B cell (primary cell): ENCODE results near the gene COPA. TPM values are rescaled to one million over a fixed set of nuclear protein-coding genes. Genes with fewer than 3 reads are reported as not detected.

ENCODE experiments used
- ATAC-seq: fragments of 200-7000 bp; cut with Tn5 transposase; one replicate; pipeline ENCODE4 v1.10.0; 2021; ENCODE audit warnings: low read depth, mild to moderate bottlenecking, moderate number of reproducible peaks, moderate library complexity
- CTCF ChIA-PET: fragments of 350-600 bp; sonication (Branson Sonifier 250); formaldehyde crosslinking; loops from one replicate; lab custom pipeline; 2021; ENCODE audit warnings: antibody characterized with exemption, inconsistent platforms; lab: Charles Lee
- POLR2A ChIA-PET: fragments of 350-600 bp; sonication (Branson Sonifier 250); formaldehyde crosslinking; loops from one replicate; lab custom pipeline; 2021; ENCODE audit warnings: antibody characterized with exemption; lab: Charles Lee
- DNase-seq: peaks from one replicate; pipeline ENCODE4 v3.0.0; 2013
- H2AFZ ChIP-seq: 2 replicates; pipeline ENCODE4 v1.6.1; 2012; ENCODE audit warnings: mild to moderate bottlenecking, low read depth, low read length; ENCODE audit not compliant: insufficient read depth, poor library complexity, severe bottlenecking
- H3K27ac ChIP-seq, 2 donors: 1 replicate in 1 of 2; 2 replicates in 1 of 2; pipeline ENCODE4 v1.5.1; 2012 to 2013; ENCODE audit warnings: low read length in 2 of 2, mild to moderate bottlenecking in 2 of 2, moderate library complexity in 1 of 2
- H3K27me3 ChIP-seq, 4 experiments: fragments of 200-600 bp in 1 of 4; sonication (generic) in 1 of 4; replicated peaks in 1 of 4; 1 replicate in 2 of 4; 2 replicates in 2 of 4; pipeline versions ENCODE4 v1.6.1 to v1.7.0; 2013 to 2016; ENCODE audit warnings: low read length in 3 of 4, mild to moderate bottlenecking in 2 of 4, mixed read lengths in 1 of 4, moderate library complexity in 1 of 4; ENCODE audit not compliant: insufficient read depth in 4 of 4, control insufficient read depth in 3 of 4; ENCODE audit errors: control extremely low read depth in 1 of 4
- H3K36me3 ChIP-seq, 2 experiments: replicated peaks in 1 of 2; 1 replicate in 1 of 2; 2 replicates in 1 of 2; pipeline versions ENCODE4 v1.6.1 to v1.7.1; 2013; ENCODE audit warnings: low read length in 1 of 2; ENCODE audit not compliant: insufficient read depth in 2 of 2, control insufficient read depth in 1 of 2; ENCODE audit errors: control extremely low read depth in 1 of 2, extremely low read depth in 1 of 2
- H3K4me1 ChIP-seq, 2 donors: fragments of 200-600 bp in 1 of 2; sonication (generic) in 1 of 2; 1 replicate in 1 of 2; 2 replicates in 1 of 2; pipeline versions ENCODE4 v1.5.1 to v1.6.1; 2013 to 2017; ENCODE audit warnings: low read length in 2 of 2; ENCODE audit not compliant: control insufficient read depth in 2 of 2, insufficient read depth in 2 of 2
- H3K4me2 ChIP-seq: replicated peaks from 2 replicates; pipeline ENCODE3; 2012; ENCODE audit warnings: mild to moderate bottlenecking, low read depth, low read length; ENCODE audit not compliant: poor library complexity, severe bottlenecking
- H3K4me3 ChIP-seq, 5 experiments: fragments of 200-600 bp in 1 of 5; sonication (generic) in 1 of 5; 1 replicate in 3 of 5; 2 replicates in 2 of 5; pipeline versions ENCODE4 v1.5.1 to v1.7.0; 2011 to 2016; ENCODE audit warnings: low read length in 4 of 5, mild to moderate bottlenecking in 4 of 5, low read depth in 2 of 5, control low read depth in 1 of 5, moderate library complexity in 1 of 5; ENCODE audit not compliant: insufficient read depth in 1 of 5; ENCODE audit errors: control extremely low read depth in 1 of 5, extremely low read depth in 1 of 5
- H3K79me2 ChIP-seq: fragments of 200-600 bp; sonication (generic); one replicate; pipeline ENCODE4 v1.6.0; 2016; ENCODE audit warnings: low read length; ENCODE audit not compliant: control insufficient read depth, insufficient read depth
- H3K9ac ChIP-seq: fragments of 200-600 bp; sonication (generic); 2 replicates; pipeline ENCODE4 v1.6.1; 2017; ENCODE audit warnings: mild to moderate bottlenecking, low read length, moderate library complexity
- H3K9me3 ChIP-seq, 3 donors: one replicate each; pipeline versions ENCODE4 v1.6.1 to v1.7.1; 2013; ENCODE audit warnings: low read length in 2 of 3; ENCODE audit not compliant: control insufficient read depth in 2 of 3, insufficient read depth in 1 of 3; ENCODE audit errors: control extremely low read depth in 1 of 3
- H4K20me1 ChIP-seq: 2 replicates; pipeline ENCODE4 v1.6.0; 2012; ENCODE audit warnings: mild to moderate bottlenecking, low read length; ENCODE audit not compliant: insufficient read depth, control insufficient read depth, poor library complexity, severe bottlenecking
- H3K27ac Mint-ChIP-seq: one replicate; pipeline ENCODE4 v1.8.0; 2021; ENCODE audit warnings: mixed read lengths
- H3K27me3 Mint-ChIP-seq: one replicate; pipeline ENCODE4 v1.8.0; 2021; ENCODE audit warnings: mixed read lengths
- H3K4me1 Mint-ChIP-seq: one replicate; pipeline ENCODE4 v1.8.0; 2021; ENCODE audit warnings: mixed read lengths
- H3K4me3 Mint-ChIP-seq: one replicate; pipeline ENCODE4 v1.8.0; 2021; ENCODE audit warnings: mixed read lengths
- H3K9me3 Mint-ChIP-seq: one replicate; pipeline ENCODE4 v1.8.0; 2022; ENCODE audit warnings: mixed read lengths; ENCODE audit not compliant: insufficient read depth
- EZH2 ChIP-seq: IDR thresholded peaks from 2 replicates; pipeline ENCODE4 v1.6.1; 2012; ENCODE audit warnings: borderline replicate concordance, low read depth, mild to moderate bottlenecking, moderate library complexity, low read length; ENCODE audit not compliant: insufficient read depth, poor library complexity, severe bottlenecking
- WGBS: methylation state at CpG from one replicate; pipeline ENCODE4 v1.1.5; 2013; ENCODE audit warnings: missing lambda C conversion rate; ENCODE audit not compliant: insufficient coverage; 5-methylcytosine and 5-hydroxymethylcytosine counted together
- intact Hi-C: fragments of 100-400 bp; cut with micrococcal nuclease; formaldehyde crosslinking; loops from one replicate; pipeline ENCODE4 v1.10.0; 2022
- polyA plus RNA-seq: library from polyadenylated mRNA; depleted of rRNA; stranded (reverse); fragments of >200 nt; gene quantifications from 2 replicates; pipeline ENCODE4 v1.2.3, GENCODE V29; 2012
- total RNA-seq, 2 donors: library from RNA; stranded (reverse); fragments of 120-200 nt in 1 of 2; gene quantifications; 1 replicate in 1 of 2; 2 replicates in 1 of 2; pipeline versions ENCODE4 v1.2.3 to v1.2.4, GENCODE V29; 2013 to 2022
- TF ChIP-seq, protein P1 (sequence below): fragments of 200-600 bp; IDR thresholded peaks from one replicate; pipeline ENCODE4 v1.8.0; 2022; ENCODE audit warnings: antibody characterized with exemption, mild to moderate bottlenecking

The COPA gene
- total and polyA plus RNA-seq, 2 donors (not counting 1 experiment from before 2014, with no cell fraction given): 39.1 to 168 TPM

GRCh38 chr1:160352555-160352954 is 9.5 kb upstream of the COPA start:
- intact Hi-C loops: no loop called here
- Mint-ChIP-seq H3K27me3 (no peaks in the 10 kb centered on the region), H3K4me1 (peaks cover 6% of the 10 kb centered on the region), H3K9me3 (no peaks in the 10 kb centered on the region), H3K4me3 (no peak overlapping the region), H3K27ac (no peak overlapping the region)
- no peak overlapping the region for H3K4me2 ChIP-seq
- DNase-seq: no peak
- H3K9ac ChIP-seq: no peak overlapping the region
- peaks cover 19% of the 10 kb centered on the region for H3K79me2 ChIP-seq
- no peak overlapping the region for H2AFZ ChIP-seq
- ATAC-seq: no peak
- POLR2A ChIA-PET: no interaction called here
- WGBS: 85% methylated on average over 4 of the region's 8 CpGs
- no peak overlapping the region for H3K4me3 ChIP-seq
- CTCF ChIA-PET: interaction anchor here (0.8 to 5.8 kb wide), 6 partner anchors 13 to 258 kb away, joined by 3 to 79 read pairs (median 5); no protein-coding TSS in a partner anchor
- H3K27me3 ChIP-seq: no peaks in the 10 kb centered on the region
- H3K4me1 ChIP-seq: peaks cover 4% of the 10 kb centered on the region in 2 donors
- H3K36me3 ChIP-seq: peaks cover 8 to 90% of the 10 kb centered on the region in 2 experiments
- no peak overlapping the region for H3K27ac ChIP-seq
- H3K9me3 ChIP-seq: no peaks in the 10 kb centered on the region
- no peak for TF ChIP-seq EZH2
- TF ChIP-seq, protein P1, sequence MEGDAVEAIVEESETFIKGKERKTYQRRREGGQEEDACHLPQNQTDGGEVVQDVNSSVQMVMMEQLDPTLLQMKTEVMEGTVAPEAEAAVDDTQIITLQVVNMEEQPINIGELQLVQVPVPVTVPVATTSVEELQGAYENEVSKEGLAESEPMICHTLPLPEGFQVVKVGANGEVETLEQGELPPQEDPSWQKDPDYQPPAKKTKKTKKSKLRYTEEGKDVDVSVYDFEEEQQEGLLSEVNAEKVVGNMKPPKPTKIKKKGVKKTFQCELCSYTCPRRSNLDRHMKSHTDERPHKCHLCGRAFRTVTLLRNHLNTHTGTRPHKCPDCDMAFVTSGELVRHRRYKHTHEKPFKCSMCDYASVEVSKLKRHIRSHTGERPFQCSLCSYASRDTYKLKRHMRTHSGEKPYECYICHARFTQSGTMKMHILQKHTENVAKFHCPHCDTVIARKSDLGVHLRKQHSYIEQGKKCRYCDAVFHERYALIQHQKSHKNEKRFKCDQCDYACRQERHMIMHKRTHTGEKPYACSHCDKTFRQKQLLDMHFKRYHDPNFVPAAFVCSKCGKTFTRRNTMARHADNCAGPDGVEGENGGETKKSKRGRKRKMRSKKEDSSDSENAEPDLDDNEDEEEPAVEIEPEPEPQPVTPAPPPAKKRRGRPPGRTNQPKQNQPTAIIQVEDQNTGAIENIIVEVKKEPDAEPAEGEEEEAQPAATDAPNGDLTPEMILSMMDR: no peak
- peaks cover 6% of the 10 kb centered on the region for H4K20me1 ChIP-seq

- peaks cover 16% of the 10 kb centered on the region for H3K4me1 Mint-ChIP-seq
- no peaks in the 10 kb centered on the region for H3K27me3 Mint-ChIP-seq
- Histone ChIP-seq H3K4me1 (peaks cover 13% of the 10 kb centered on the region in 2 donors), H3K4me2 (no peak overlapping the region), H3K9me3 (no peaks in the 10 kb centered on the region), H3K27ac (no peak overlapping the region), H3K4me3 (no peak overlapping the region), H4K20me1 (peaks cover 6% of the 10 kb centered on the region), H3K27me3 (no peaks in the 10 kb centered on the region), H2AFZ (no peak overlapping the region), H3K36me3 (peaks cover 8 to 87% of the 10 kb centered on the region in 2 experiments), H3K79me2 (peaks cover 24% of the 10 kb centered on the region), H3K9ac (no peak overlapping the region)
- H3K9me3 Mint-ChIP-seq: no peaks in the 10 kb centered on the region
- ATAC-seq (no peak), DNase-seq (no peak)
- no peak overlapping the region for H3K27ac Mint-ChIP-seq
- ChIA-PET CTCF (interaction anchor here (1.0 to 5.8 kb wide), 3 partner anchors 25 to 258 kb away, joined by 3 to 79 read pairs (median 4); no protein-coding TSS in a partner anchor), POLR2A (no interaction called here)
- intact Hi-C loops: no loop called here
- H3K4me3 Mint-ChIP-seq: no peak overlapping the region
- no peak for TF ChIP-seq EZH2
- TF ChIP-seq, protein P1: no peak
- WGBS: 91% methylated on average over 4 of the region's 4 CpGs
Observed at GRCh38 chr1:160351629-160352028, 8.6 kb upstream of the COPA start.
